Ascending aorta (tissue), 2 donors: ENCODE data around the gene EPSTI1. TPM values are rescaled to one million over a fixed set of nuclear protein-coding genes. Genes with fewer than 3 reads are reported as not detected.

Experiments
- DNase-seq, 2 donors: peaks; one replicate each; pipeline ENCODE4 v3.0.0-alpha.2; 2019; ENCODE audit warnings: low spot score in 2 of 2
- H3K27ac ChIP-seq, 2 donors: fragments of 200-600 bp; sonication (generic); one replicate each; pipeline ENCODE4 v1.5.1; 2016 to 2017; ENCODE audit warnings: mild to moderate bottlenecking in 1 of 2
- H3K27me3 ChIP-seq: fragments of 200-600 bp; sonication (generic); one replicate; pipeline ENCODE4 v1.5.1; 2017
- H3K36me3 ChIP-seq, 2 donors: fragments of 200-600 bp; sonication (generic); one replicate each; pipeline ENCODE4 v1.5.1; 2016
- H3K4me1 ChIP-seq, 2 donors: fragments of 200-600 bp; sonication (generic); one replicate each; pipeline ENCODE4 v1.5.1; 2016 to 2017; ENCODE audit warnings: mild to moderate bottlenecking in 1 of 2
- H3K4me3 ChIP-seq, 2 donors: fragments of 200-600 bp; sonication (generic); one replicate each; pipeline ENCODE4 v1.5.1; 2016 to 2017; ENCODE audit warnings: mild to moderate bottlenecking in 1 of 2
- H3K9me3 ChIP-seq, 2 donors: fragments of 200-600 bp; sonication (generic); one replicate each; pipeline ENCODE4 v1.5.1; 2016
- CTCF ChIP-seq, 3 experiments: fragments of 200-600 bp in 2 of 3; fragments of 450-650 bp in 1 of 3; sonication (generic) in 2 of 3; IDR thresholded peaks; one replicate each; pipeline ENCODE4 v1.5.1; 2016 to 2019; ENCODE audit warnings: antibody characterized with exemption in 3 of 3, mild to moderate bottlenecking in 1 of 3, moderate library complexity in 1 of 3
- intact Hi-C: fragments of 100-400 bp; cut with DNase I; formaldehyde crosslinking; loops from one replicate; pipeline ENCODE4 v1.15.1; 2023
- total RNA-seq: library from RNA; depleted of rRNA; stranded (reverse); fragments of >200 nt; gene quantifications from one replicate; pipeline ENCODE4 v1.1.0, GENCODE V29; 2016

The EPSTI1 gene
- total RNA-seq, 1 donor from 2014 or later, result 3.2 TPM

- intact Hi-C loops, result loop anchor here (1.0 kb wide), 1 partner anchor 31 kb away; the partner anchor contains the start of gene EPSTI1
These were observed 30.9 kb upstream of the EPSTI1 start for GRCh38 chr13:43022934-43023288.

DNA sequence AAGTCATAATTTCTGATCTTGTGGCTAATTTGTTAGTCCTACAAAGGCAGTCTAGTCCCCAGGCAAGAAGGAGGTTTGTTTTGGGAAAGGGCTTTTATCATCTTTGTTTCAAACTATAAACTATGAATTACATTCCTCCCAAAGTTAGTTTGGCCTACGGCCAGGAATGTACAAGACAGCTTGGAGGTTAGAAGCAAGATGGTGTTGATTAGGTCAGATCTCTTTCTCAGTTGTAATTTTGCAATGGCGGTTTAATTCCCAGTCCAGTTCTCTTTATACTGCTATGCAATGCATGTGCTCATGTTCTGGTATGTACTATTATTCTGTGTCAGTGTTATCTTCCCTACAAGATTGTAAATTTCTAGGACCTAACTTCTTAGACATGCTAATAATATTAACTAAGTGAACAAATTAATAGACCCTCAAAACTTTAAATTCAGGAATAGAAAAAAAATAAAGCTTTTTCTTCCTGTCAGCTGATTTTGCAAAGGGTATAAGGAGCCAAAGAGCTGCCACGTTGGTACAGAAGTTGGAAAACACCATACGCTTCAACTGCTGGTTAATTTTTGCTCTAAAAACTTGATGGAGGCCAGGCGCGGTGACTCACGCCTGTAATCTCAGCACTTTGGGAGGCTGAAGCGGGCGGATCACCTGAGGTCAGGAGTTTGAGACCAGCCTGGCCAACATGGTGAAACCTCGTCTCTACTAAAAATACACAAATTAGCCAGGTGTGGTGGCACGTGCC, 30.1 kb upstream of the EPSTI1 start:
- H3K27ac ChIP-seq, result no peak overlapping the region
- no peak overlapping the region for H3K4me3 ChIP-seq
- H3K36me3 ChIP-seq, result no peaks in the 10 kb centered on the region
- intact Hi-C loops, result no loop called here
- H3K4me1 ChIP-seq, result peaks cover 0 to 2% of the 10 kb centered on the region in 2 donors
- TF ChIP-seq CTCF (IDR thresholded peaks at IDR 0.05), result no peak
- no peaks in the 10 kb centered on the region for H3K27me3 ChIP-seq
- H3K9me3 ChIP-seq, result no peaks in the 10 kb centered on the region
- DNase-seq, result no peak

More at GRCh38 chr13:43022934-43023288, 30.9 kb upstream of the EPSTI1 start:
- Histone ChIP-seq H3K9me3 (no peaks in the 10 kb centered on the region), H3K36me3 (no peaks in the 10 kb centered on the region), H3K27ac (peak overlapping the region; percentile 80 to 82), H3K4me1 (peaks cover 0 to 2% of the 10 kb centered on the region in 2 donors), H3K27me3 (no peaks in the 10 kb centered on the region), H3K4me3 (peak overlapping the region; percentile 69 to 80)
- DNase-seq, result no peak
- TF ChIP-seq CTCF (IDR thresholded peaks at IDR 0.05), result no peak

DNA sequence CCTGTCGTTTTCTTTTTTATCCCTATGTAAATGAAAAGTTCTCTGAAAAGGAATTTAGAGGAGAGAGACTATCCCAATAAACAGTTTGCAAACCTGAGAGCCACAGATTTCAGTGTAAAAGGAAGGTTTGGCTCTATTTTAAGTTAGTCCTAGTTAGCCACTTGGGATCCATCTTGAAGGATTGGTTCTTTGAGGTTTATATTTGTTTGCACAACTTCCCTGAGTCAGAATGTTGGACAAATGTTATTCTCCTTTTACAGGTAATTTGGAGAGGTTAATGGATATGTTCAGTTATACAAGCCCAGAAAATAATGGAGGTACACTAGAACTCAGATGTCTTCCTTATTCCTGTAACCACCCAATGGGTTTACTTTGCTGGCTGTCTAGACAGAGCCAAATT, 28.8 kb upstream of the EPSTI1 start:
- no peaks in the 10 kb centered on the region for H3K27me3 ChIP-seq
- no peak for DNase-seq
- no peaks in the 10 kb centered on the region for H3K36me3 ChIP-seq
- no peak overlapping the region for H3K4me3 ChIP-seq
- peaks cover 0 to 2% of the 10 kb centered on the region in 2 donors for H3K4me1 ChIP-seq
- intact Hi-C loops, result no loop called here
- no peaks in the 10 kb centered on the region for H3K9me3 ChIP-seq
- TF ChIP-seq CTCF (IDR thresholded peaks at IDR 0.05), result no peak
- H3K27ac ChIP-seq, result no peak overlapping the region

DNA sequence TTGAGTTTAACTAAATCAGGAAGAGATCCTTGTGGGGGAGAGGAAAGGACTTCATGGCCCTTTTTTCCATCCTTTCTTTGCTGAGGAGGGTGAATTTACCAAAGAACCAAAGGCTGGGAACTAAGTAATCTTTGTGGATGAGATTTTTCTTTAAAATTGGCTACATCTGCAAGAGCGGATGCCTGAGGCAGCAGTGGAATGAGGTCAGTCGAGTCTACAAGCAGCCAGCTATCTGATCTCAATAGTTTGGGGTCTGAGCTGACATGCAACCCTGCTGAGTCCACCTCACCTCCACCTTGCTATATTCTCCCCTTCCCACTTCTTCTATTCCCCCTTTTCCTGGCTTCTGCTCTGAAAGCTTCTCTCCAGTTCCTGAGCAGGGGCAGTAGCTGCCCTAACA, 27.8 kb upstream of the EPSTI1 start:
- DNase-seq, result no peak
- Histone ChIP-seq H3K36me3 (no peaks in the 10 kb centered on the region), H3K4me3 (no peak overlapping the region), H3K27me3 (no peaks in the 10 kb centered on the region), H3K4me1 (peaks cover 0 to 2% of the 10 kb centered on the region in 2 donors), H3K9me3 (no peaks in the 10 kb centered on the region), H3K27ac (no peak overlapping the region)
- no peak for TF ChIP-seq CTCF (IDR thresholded peaks at IDR 0.05)
- intact Hi-C loops, result no loop called here

- no peak for TF ChIP-seq CTCF (IDR thresholded peaks at IDR 0.05)
- no peak overlapping the region for H3K27ac ChIP-seq
- DNase-seq, result no peak
- H3K36me3 ChIP-seq, result no peaks in the 10 kb centered on the region
- H3K27me3 ChIP-seq, result no peaks in the 10 kb centered on the region
- H3K4me3 ChIP-seq, result no peak overlapping the region
- no peaks in the 10 kb centered on the region for H3K4me1 ChIP-seq
- no peaks in the 10 kb centered on the region for H3K9me3 ChIP-seq
- intact Hi-C loops, result no loop called here
These were observed 24.2 kb upstream of the EPSTI1 start for GRCh38 chr13:43016226-43016625.
